Mononuclear cell (primary cell): ENCODE results near the gene KLF11. TPM values are rescaled to one million over a fixed set of nuclear protein-coding genes. Genes with fewer than 3 reads are reported as not detected.
"Not testable (repeated sequence)": the region's sequence is repeated elsewhere in the genome, so short reads cannot be mapped to it uniquely, and the experiment has no call there.

Experiments
- H3K27me3 ChIP-seq: 2 replicates; pipeline ENCODE4 v1.6.0; 2011; ENCODE audit warnings: low read length, control low read depth; ENCODE audit not compliant: insufficient read depth
- H3K4me1 ChIP-seq: 2 replicates; pipeline ENCODE4 v1.5.1; 2011; ENCODE audit warnings: mild to moderate bottlenecking, low read length, control low read depth; ENCODE audit not compliant: insufficient read depth
- H3K4me3 ChIP-seq: 2 replicates; pipeline ENCODE4 v1.5.1; 2011; ENCODE audit warnings: mild to moderate bottlenecking, low read length, moderate library complexity
- H3K9me3 ChIP-seq: 2 replicates; pipeline ENCODE4 v1.5.1; 2011; ENCODE audit warnings: low read depth, mild to moderate bottlenecking, control low read depth, low read length
- total RNA-seq: library from RNA; depleted of rRNA; stranded (reverse); fragments of >200 nt; gene quantifications from one replicate; pipeline ENCODE4 v1.2.3, GENCODE V29; 2012

KLF11 gene
- total RNA-seq, 1 donor: 37.7 TPM

- Histone ChIP-seq H3K4me1 (no peaks in the 10 kb centered on the region), H3K27me3 (peaks cover 10% of the 10 kb centered on the region), H3K4me3 (no peak overlapping the region), H3K9me3 (no peaks in the 10 kb centered on the region)
Measured at GRCh38 chr2:10005461-10006235, 37.7 kb upstream of the KLF11 start.

GRCh38 chr2:10006236-10007161 lies 36.9 kb upstream of the KLF11 start:
- Histone ChIP-seq H3K9me3 (no peaks in the 10 kb centered on the region), H3K27me3 (peaks cover 10% of the 10 kb centered on the region), H3K4me3 (no peak overlapping the region), H3K4me1 (no peaks in the 10 kb centered on the region)

GRCh38 chr2:10007435-10007834 lies 35.9 kb upstream of the KLF11 start:
- H3K9me3 ChIP-seq: no peaks in the 10 kb centered on the region
- H3K4me3 ChIP-seq: no peak overlapping the region
- H3K27me3 ChIP-seq: peaks cover 10% of the 10 kb centered on the region
- H3K4me1 ChIP-seq: no peaks in the 10 kb centered on the region

GRCh38 chr2:10007921-10008808 lies 35.2 kb upstream of the KLF11 start:
- peaks cover 10% of the 10 kb centered on the region for H3K27me3 ChIP-seq
- H3K9me3 ChIP-seq: no peaks in the 10 kb centered on the region
- no peak overlapping the region for H3K4me3 ChIP-seq
- H3K4me1 ChIP-seq: no peaks in the 10 kb centered on the region

- H3K4me3 ChIP-seq: no peak overlapping the region
- no peaks in the 10 kb centered on the region for H3K4me1 ChIP-seq
- H3K27me3 ChIP-seq: peaks cover 10% of the 10 kb centered on the region
- no peaks in the 10 kb centered on the region for H3K9me3 ChIP-seq
Measured at GRCh38 chr2:10008809-10009176, 34.6 kb upstream of the KLF11 start.

- Histone ChIP-seq H3K27me3 (peaks cover 10% of the 10 kb centered on the region), H3K4me1 (no peaks in the 10 kb centered on the region), H3K9me3 (no peaks in the 10 kb centered on the region), H3K4me3 (no peak overlapping the region)
Measured at GRCh38 chr2:10009271-10009810, 34.0 kb upstream of the KLF11 start.

GRCh38 chr2:10009811-10010781 lies 33.3 kb upstream of the KLF11 start:
- Histone ChIP-seq H3K27me3 (peaks cover 10% of the 10 kb centered on the region), H3K9me3 (no peaks in the 10 kb centered on the region), H3K4me3 (no peak overlapping the region), H3K4me1 (no peaks in the 10 kb centered on the region)

GRCh38 chr2:10010861-10011605 lies 32.3 kb upstream of the KLF11 start:
- H3K4me1 ChIP-seq, H3K9me3 ChIP-seq, H3K27me3 ChIP-seq: not testable (repeated sequence)

GRCh38 chr2:10011606-10012325 lies 31.6 kb upstream of the KLF11 start:
- not testable (repeated sequence) for H3K9me3 ChIP-seq, H3K4me1 ChIP-seq, H3K4me3 ChIP-seq, H3K27me3 ChIP-seq

More at GRCh38 chr2:10010861-10011605, 32.3 kb upstream of the KLF11 start:
- H3K4me3 ChIP-seq: not testable (repeated sequence)

- not testable (repeated sequence) for H3K4me1 ChIP-seq, H3K9me3 ChIP-seq, H3K4me3 ChIP-seq, H3K27me3 ChIP-seq
Measured at GRCh38 chr2:10012366-10012962, 30.9 kb upstream of the KLF11 start.

GRCh38 chr2:10012963-10013461 lies 30.3 kb upstream of the KLF11 start:
- no peaks in the 10 kb centered on the region for H3K4me1 ChIP-seq
- H3K4me3 ChIP-seq: no peak overlapping the region
- H3K9me3 ChIP-seq: no peaks in the 10 kb centered on the region
- no peaks in the 10 kb centered on the region for H3K27me3 ChIP-seq

- not testable (repeated sequence) for H3K4me3 ChIP-seq, H3K27me3 ChIP-seq, H3K4me1 ChIP-seq, H3K9me3 ChIP-seq
Measured at GRCh38 chr2:10013651-10014417, 29.5 kb upstream of the KLF11 start.
